ENCODE measurements around the gene FIGNL2. TPM values are rescaled to one million over a fixed set of nuclear protein-coding genes. Genes with fewer than 3 reads are reported as not detected.
"Not testable (repeated sequence)": the region's sequence is repeated elsewhere in the genome, so short reads cannot be mapped to it uniquely, and the experiment has no call there.

Gene FIGNL2
- total RNA-seq, 1 donor: 0.81 TPM

DNA sequence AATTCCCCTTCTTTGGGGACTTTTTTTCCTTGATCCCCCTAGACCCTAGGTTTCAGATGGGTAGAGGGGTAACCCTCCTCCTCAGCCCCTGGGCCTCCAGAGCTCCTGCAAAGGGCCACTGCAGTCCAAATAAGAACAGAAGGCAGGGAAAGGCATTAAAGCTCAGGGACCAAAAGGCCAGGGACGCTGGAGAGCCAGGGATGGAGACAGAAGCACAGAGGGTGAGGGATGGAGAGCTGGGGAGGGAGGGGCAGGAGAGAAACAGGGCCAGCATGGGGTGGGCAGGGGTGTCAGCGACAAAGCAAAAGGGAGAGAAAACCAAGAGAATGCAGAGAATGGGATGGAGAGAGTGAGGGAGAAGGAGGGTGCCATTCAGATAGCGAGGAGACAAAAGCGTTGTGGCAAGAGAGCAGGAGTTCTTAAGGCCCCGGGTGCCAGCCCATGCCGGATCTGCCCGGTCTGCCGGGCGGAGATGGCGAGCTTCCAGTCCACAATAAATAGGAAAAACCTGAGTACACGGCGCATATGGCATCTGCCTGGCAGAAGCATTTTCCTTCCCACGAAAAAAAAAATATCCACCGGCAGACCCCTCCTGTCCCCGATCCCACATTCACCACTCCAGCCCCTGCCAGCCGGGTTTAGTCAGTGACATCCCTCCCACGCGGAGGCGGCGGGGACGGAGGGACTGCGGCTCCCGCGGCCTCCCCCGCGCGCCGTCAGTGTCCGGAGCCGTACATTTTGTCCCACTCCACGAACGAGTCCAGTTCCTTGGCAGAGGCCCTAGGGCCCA, 28.6 kb downstream of the FIGNL2 start:
- no peak for DNase-seq (ENCODE audit: low read depth in 2 of 3, low spot score in 2 of 3)

DNA sequence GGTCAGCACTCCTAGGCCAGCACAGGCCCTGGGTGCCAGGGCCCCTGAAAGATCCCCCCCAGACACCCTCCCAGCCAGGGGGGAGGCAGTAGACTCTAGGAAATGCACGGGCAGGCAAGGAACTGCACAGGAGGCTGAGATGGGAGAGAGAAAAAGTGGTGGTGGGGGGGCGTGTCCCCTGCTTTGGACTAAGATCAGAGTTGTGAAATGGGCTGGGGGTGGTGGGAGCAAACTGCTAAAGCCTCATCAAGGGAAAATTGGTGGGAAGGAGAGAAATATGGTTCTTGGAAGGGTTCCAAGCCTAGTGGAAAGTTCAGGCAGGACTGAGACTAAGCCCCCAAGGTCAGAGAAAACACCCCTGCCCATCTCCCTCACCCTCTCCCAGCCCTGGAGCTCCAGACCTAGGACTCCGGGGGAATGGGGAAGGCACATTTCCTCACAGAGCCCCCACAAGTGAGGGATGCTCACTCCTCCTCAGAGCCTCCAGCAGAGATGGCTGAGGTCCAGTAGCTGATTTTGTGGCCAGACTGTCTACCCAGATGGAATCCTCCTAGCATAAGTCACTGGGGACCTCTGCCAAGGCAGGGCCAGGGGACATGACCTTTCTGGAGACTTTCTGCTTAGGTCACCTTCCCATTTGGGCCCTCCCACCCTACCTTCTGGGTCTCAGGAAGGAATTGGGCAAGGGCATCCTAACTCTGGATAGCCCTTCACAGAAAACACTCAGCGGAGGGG, 29.8 kb downstream of the FIGNL2 start:
- DNase-seq (ENCODE audit: low read depth in 2 of 3, low spot score in 2 of 3): no peak

DNA sequence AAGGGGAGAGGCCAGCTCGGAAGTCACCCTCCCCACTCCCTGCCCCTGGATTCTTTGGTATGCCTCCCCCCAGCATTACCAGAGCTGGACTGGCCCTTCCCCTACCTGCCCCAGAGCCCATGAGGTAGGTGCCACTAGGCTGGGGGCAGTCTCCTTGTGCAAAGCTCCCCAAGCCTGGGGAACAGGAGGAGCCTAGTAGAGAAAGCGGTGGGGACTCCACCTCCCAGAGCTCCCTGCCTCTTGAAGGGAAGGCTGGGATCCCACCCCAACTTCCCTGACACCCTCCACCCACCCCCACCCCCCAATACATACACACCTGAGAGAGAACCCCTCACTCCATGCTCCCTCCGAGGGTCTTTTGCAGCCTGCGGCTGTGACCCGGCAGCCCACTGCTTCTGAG, 30.4 kb downstream of the FIGNL2 start:
- no peak for DNase-seq (ENCODE audit: low read depth in 2 of 3, low spot score in 2 of 3)

DNA sequence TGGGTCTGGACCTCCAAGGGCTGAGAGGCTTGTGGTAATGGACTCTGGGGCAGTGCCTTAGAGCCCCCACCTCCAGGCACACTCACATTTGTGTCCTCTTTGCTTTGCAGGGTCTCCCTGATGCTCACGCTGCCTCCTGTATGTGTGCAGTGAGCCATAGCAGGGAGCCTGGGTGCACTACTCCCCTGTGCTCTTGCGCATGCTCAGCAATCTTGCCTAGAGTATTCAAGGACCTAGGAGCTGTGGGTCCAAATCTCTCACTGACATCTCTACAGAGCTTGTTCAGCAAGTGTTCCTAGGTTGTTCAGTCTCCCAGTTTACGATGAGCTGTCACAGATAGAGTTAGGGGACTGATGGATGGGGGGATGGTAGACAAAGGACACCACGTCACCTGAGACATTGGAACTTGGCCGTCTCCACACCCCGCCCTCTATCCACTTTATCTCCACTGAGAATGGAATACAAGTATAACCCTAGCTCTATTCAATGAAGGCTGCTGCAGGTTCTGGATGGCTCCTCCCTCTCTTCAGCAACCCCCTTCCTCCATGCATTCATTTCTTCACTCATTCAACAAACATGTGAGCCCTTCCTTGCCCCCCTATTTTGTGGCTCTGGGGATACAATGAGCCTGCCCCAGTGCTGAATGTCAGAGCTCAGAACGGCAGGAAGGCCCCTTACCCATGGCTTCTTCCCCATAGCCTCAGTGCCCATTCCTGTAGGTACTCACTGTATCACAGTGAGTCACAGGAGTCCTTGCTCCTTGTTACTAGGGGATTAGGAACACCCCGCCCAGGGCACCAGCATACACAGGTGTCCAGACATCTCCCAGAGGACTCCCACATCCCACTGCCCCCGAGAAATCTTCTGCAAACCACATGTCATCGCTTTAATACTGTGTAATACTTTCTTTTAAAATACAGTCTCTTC, 31.2 kb downstream of the FIGNL2 start:
- no peak for DNase-seq (ENCODE audit: low read depth in 2 of 3, low spot score in 2 of 3)

DNA sequence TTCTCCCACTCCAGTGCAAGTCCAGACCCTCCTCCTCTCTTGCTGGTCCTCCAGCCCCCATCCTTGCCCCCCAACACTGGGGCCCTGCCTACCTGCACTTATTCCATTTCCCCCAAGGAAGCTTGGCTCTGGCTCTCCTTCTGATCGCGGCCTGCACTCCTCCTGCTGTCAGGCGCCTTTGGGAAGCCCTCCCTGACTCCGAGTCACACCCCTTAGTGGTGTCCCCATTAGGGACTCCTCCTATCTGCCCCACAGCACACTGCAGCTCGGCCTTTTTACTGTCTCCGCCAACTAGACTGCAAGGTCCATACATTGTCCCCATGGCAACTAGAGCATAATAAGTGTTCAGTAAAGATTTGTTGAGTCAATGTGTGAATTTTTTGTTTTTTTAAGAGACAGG, 32.9 kb downstream of the FIGNL2 start:
- no peak for DNase-seq (ENCODE audit: low read depth in 2 of 3, low spot score in 2 of 3)

DNA sequence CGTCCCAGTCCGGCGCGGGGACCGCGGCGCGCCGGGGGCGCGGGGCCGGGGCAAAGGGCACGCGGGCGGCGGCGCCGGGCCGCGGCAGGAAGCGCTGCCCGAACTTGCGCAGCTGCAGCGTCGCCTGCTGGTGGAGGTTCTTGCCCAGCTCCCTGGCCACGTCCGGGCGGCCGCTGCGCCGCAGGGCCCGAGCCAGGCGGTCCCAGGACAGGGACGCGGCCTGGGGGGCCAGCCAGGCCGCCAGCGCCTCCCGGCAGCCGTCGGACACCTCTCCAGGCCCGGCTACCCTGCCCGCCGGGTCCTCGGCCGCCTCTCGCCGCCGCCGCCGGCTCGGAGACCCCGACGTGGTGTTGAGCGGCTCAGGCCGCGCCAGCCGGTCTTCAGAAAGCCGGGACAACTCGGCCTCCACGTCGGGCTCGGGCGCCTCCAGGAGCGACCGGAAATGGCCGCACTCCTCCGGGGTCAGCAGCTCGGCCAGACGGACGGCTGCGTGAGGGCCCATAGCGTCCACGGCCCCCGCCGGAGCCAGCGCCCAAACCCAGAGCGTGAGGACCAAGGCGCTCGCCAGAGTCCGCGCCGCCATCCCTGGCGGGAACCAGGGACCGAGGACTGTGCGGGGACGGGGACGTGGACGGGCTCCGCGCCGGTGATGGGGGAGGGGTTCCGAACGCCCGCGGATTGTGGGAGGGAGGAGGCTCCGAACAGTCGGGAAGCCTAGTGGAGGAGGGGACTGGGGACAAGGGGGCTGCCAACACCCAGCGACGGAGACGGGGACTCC, 34.0 kb downstream of the FIGNL2 start:
- peak; percentile 49 to 77 (median 68) for DNase-seq (ENCODE audit: low read depth in 2 of 3, low spot score in 2 of 3)

DNA sequence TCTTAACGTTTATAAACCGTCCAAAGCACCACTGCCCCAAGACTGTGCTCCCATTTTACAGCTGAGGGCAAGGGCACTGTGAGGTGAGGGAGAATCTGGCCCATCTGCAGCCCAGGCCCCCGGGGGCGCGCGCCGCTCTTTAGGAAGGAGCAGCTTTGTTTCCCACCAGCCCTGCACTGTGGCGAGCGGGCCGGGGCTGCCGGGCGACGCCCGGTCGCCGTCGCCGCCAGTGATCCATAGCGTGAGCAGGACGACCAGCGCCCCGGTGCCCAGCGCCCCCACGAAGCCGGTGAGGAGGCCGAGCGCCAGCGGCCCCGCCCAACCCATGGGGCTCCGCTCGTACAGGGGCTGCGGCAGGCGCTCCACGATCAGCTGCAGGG, 34.6 kb downstream of the FIGNL2 start:
- no peak for DNase-seq (ENCODE audit: low read depth in 2 of 3, low spot score in 2 of 3)

DNA sequence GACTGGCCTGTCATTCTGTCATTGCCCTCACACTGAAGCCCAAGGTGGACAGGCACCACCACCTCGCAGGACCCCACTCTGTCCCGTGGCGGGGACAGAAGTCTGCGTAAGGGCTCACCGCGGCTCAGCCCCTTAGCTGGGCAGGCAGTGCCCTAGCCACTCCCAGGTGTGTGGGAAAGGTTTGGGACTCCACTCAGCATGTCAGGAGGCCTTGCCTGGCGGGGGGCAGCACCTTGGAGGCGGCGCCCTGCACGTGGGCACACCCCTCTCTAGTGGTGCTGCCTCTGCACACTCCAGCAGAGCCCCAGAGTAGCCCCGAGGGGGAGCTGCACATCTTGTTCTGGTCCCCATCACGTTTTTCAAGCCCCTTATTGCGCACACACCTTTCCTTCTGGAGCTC, 35.6 kb downstream of the FIGNL2 start:
- DNase-seq (ENCODE audit: low read depth in 2 of 3, low spot score in 2 of 3): no peak

DNA sequence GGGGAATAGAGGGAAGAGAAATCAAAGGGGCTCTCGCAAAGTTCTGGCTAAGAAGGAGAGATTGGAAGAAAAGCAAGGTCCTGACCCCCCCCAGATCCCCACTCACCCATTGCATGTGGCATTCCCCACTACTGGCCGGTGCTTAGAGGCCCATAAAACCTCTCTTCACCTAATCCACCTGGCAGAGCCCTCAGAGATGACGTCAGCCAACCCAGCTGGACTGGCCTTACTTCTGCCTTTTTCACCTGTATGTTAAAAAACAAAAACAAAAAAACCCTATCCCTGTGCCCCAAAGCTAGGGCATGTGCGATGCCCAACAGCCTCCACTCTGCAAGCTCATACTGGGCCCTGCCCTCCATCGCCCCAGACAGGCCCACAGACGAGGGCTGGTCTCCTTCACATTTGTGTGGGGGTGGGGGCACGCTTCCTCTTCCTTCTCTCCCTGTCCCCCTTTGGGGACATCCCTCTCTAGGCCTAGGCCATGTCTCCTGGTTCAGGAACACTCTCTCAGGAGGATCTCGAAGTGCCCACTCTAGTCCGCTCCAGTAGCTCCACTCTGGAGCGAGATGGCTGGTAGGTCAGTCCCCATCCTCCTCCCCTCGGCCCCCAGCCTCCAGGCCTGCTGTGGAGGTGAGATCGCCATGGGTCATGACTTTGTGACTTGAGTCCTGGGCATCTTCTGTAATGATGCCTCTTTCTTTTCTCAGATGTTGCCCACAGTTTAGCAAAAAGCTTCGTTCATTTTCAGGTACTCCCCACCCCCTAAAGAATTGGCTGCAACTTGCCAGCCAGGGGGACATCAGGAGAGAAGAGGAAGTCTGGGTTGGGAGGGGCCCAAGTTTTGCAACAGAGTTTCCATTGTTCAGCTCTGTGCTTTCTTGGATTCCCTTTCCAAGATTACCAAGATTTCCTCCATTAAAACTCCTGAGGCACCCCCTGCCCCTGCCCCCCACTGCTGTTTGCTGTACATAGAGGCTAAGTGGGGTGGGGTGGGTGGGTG, 37.0 kb downstream of the FIGNL2 start:
- DNase-seq (ENCODE audit: low read depth in 2 of 3, low spot score in 2 of 3): no peak

DNA sequence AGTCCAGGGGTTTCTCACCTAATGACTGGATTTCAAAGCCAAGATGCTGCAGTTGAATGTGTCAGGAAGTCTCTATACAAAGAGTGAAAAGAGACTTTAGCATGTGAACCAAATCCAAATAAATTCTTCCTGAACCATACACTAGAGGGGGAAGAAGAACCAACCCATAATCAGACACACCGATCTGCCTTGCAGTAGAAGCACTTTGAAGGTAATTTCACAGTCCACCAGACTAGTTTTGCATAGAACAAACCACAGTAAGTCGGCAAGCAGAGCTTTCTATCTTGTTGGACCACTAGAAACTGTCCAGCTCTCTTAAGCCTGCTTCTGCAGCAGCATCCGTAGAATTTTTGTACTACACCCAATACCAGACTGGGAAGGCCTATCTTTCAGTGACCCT, 39.3 kb downstream of the FIGNL2 start:
- no peak for DNase-seq (ENCODE audit: low read depth in 2 of 3, low spot score in 2 of 3)

DNA sequence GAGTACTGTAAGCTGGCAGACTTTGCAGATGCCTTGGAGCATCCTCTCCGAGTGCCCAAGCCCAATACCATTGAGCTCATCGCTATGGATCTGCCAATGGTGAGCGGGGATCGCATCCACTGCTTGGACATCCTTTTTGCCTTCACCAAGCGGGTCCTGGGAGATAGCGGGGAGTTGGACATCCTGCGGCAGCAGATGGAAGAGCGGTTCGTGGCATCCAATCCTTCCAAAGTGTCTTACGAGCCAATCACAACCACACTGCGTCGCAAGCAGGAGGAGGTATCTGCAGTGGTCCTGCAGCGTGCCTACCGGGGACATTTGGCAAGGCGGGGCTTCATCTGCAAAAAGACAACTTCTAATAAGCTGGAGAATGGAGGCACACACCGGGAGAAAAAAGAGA, 41.6 kb downstream of the FIGNL2 start:
- no peak for DNase-seq (ENCODE audit: low read depth in 2 of 3, low spot score in 2 of 3)

DNA sequence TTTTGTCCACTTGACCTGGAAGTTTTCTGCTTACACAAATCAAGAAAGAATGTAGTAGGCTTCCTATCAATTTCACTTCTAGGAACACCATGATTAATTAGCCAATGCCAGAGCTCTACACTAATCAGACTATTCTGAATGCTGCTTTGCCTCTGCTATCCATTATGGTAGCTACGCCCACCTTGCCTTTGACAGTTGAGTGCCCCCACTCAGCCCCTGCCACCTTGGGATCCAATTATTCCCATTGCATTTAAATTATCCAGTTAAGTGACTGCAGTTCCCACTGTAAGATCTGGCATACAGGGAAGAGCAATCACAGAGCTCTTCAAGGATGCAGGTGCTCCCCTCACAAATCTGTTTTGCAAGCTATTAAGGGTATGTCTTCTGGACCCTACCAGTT, 47.5 kb downstream of the FIGNL2 start:
- DNase-seq (ENCODE audit: low read depth in 2 of 3, low spot score in 2 of 3): no peak

DNA sequence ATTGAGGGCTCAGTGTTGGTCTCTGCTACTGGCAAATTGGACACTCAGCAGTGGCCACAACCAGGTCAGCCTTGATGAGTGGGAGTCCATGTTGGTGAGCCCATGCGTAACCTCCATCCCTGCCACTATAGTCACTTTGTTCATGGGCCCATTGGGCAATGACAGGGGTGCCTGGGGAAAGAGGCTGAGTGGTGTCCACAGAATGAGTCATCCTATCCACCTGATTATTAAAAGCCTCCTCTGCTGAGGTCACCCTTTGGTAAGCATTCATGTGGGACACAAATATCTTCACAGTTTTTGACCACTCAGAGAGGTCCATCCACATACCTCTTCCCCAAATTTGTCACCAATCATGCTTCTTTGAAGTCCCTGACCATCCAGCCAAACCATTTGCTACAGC, 50.0 kb downstream of the FIGNL2 start:
- DNase-seq (ENCODE audit: low read depth in 2 of 3, low spot score in 2 of 3): no peak

DNA sequence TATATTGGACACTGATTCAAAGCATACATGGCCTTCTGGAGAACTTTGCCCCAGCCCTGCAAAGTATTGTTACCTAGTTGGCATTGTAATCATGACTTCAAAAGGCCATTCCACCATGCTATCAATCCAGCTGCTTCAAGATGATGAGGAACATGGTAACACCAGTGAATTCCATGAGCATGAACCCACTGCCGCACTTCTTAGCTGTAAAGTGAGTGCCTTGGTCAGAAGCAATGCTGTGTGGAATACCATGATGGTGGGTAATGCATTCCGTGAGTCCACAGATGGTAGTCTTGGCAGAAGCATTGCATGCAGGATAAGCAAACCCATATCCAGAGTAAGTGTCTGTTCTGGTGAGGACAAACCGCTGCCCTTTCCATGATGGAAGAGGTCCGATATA, 50.5 kb downstream of the FIGNL2 start:
- not testable (repeated sequence) for DNase-seq (ENCODE audit: low read depth in 2 of 3, low spot score in 2 of 3)

DNA sequence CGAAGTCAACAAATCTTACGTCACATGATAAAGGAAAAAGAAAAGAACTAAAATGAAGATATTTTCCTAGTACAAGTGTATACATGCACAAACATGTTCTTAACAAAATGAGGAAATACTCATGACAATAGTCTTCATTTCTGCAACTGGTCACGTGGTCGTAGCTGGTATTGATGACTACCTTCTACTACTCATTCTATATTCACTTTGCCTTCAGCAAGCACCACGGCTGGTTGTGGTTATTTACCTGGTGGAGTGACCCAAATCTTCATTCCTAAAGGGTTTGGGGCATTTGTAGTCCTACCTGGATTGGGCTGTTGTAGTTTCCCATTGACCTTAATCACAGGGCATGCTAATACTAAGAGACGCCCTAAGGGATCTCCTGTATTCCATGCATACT, 51.2 kb downstream of the FIGNL2 start:
- no peak for DNase-seq (ENCODE audit: low read depth in 2 of 3, low spot score in 2 of 3)

DNA sequence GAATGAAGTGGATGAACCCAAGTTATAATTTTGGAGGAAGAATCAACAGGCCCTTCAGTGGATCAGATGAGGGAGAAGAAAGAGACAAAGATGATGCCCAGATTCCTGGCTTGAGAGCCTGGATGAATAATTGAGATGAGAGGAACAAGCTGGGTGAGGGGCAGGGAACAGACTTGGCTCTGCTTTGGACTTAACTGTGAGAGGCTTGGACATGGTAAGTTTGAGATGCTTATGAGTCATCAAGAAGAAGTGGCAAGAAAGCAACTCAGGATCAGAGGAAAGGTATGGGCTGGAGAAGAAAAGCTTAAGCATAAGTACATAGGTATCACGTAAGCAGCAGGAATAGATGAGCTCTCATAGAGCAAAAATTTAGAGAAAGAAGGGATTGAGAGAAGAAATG, 55.3 kb downstream of the FIGNL2 start:
- DNase-seq (ENCODE audit: low read depth in 2 of 3, low spot score in 2 of 3): no peak

DNA sequence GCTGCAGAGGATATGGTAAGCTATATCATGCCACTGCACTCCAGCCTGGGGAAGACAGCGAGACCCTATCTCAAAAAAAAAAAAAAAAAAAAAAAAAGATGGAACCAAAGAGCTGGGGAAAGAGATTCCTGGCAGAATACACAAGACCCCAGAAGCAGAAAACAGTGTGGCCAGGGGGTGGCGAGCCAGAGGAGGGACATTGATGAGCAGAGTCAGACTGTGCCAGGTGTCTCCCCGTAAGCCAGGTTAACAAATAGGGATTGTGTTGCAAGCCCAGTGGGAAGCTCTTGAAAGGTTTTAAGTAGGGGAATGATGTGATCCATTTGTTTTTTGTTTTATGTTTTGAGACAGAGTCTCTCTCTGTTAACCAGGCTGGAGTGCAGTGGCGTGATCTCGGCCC, 56.1 kb downstream of the FIGNL2 start:
- DNase-seq (ENCODE audit: low read depth in 2 of 3, low spot score in 2 of 3): no peak

DNA sequence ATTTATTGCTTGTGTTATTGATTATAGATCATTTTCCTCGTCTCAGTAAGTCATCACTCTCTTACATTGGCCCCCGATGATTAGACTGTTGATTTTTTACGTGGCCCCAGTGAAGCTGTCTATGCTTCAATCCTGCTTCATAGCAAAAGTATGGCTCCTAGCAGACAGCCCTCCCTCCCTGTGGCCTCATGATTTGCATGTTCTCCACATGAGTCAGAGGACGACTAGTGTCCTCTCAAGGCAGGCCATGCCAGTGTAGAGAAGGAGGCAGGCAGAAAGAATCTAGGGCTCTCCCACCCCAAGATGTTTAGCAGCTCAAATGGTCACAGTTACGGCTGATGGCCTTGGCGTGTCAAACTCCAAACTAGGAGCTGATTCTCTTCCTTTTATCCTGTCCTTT, 59.6 kb downstream of the FIGNL2 start:
- no peak for DNase-seq (ENCODE audit: low read depth in 2 of 3, low spot score in 2 of 3)

DNA sequence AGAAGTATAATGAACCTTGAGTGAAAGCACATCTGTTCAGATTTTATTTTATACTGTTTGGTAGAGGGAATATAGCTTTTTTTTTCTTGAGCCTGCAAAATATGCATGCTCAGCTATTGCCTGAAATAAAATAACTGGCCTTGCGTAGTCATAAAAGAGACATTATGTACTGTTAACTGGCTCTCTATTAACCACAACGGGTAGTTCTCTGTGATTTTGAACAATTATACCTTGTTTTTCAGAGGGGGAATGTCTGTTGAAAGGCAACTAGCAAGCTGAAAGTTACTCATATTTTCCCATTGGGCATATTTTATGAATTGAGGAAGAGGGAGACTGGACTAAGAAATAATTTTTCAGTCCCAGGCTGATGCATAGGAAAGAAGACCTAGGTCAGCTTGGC, 62.6 kb downstream of the FIGNL2 start:
- no peak for DNase-seq (ENCODE audit: low read depth in 2 of 3, low spot score in 2 of 3)

Data from hematopoietic multipotent progenitor cell (in vitro differentiated cells).